ENCODE results near the gene MCM7. TPM values are rescaled to one million over a fixed set of nuclear protein-coding genes. Genes with fewer than 3 reads are reported as not detected.

The MCM7 gene
- polyA plus RNA-seq, 2 donors, result 46.4 to 66.8 TPM

GRCh38 chr7:100088621-100089457, 12.4 kb downstream of the MCM7 start, which contains the start of gene COPS6:
COPS6 (plus strand) TSS chr7:100088969; CDS start chr7:100088991, 22 bp downstream.
- Histone ChIP-seq H3K36me3 (ENCODE audit: control insufficient read depth in 2 of 2, insufficient read depth in 2 of 2, low read length in 1 of 2) (peaks cover 10 to 31% of the 10 kb centered on the region in 2 donors), H3K4me3 (ENCODE audit: low read depth in 1 of 2, low read length in 2 of 2) (peak within 1 kb of the TSS; percentile 84 to 94), H3K27me3 (ENCODE audit: control insufficient read depth in 1 of 2, insufficient read depth in 2 of 2, low read length in 2 of 2) (no peaks in the 10 kb centered on the region), H3K9me3 (ENCODE audit: control insufficient read depth in 2 of 2, insufficient read depth in 1 of 2, low read depth in 1 of 2, low read length in 1 of 2) (no peaks in the 10 kb centered on the region), H3K4me1 (ENCODE audit: control insufficient read depth in 2 of 2, insufficient read depth in 2 of 2, low read length in 1 of 2) (peaks cover 0 to 4% of the 10 kb centered on the region in 2 donors), H3K27ac (ENCODE audit: low read depth in 2 of 2, low read length in 1 of 2) (peak within 1 kb of the TSS; percentile 86 to 90)
- WGBS, 2 donors, result 0 to 1% methylated on average over 66 to 68 of the region's 68 CpGs

- 73 to 78% methylated on average over 11 of the region's 11 CpGs for WGBS, 2 donors
- H3K27ac ChIP-seq (ENCODE audit: low read depth in 2 of 2, low read length in 1 of 2), result peak overlapping the region; percentile 86 to 90
- peak overlapping the region; percentile 84 to 94 for H3K4me3 ChIP-seq (ENCODE audit: low read depth in 1 of 2, low read length in 2 of 2)
- no peaks in the 10 kb centered on the region for H3K9me3 ChIP-seq (ENCODE audit: control insufficient read depth in 2 of 2, insufficient read depth in 1 of 2, low read depth in 1 of 2, low read length in 1 of 2)
- H3K27me3 ChIP-seq (ENCODE audit: control insufficient read depth in 1 of 2, insufficient read depth in 2 of 2, low read length in 2 of 2), result no peaks in the 10 kb centered on the region
- H3K4me1 ChIP-seq (ENCODE audit: control insufficient read depth in 2 of 2, insufficient read depth in 2 of 2, low read length in 1 of 2), result peaks cover 0 to 4% of the 10 kb centered on the region in 2 donors
- H3K36me3 ChIP-seq (ENCODE audit: control insufficient read depth in 2 of 2, insufficient read depth in 2 of 2, low read length in 1 of 2), result peaks cover 4 to 24% of the 10 kb centered on the region in 2 donors
Measured at GRCh38 chr7:100088095-100088620, 13.0 kb downstream of the MCM7 start.

- Histone ChIP-seq H3K27ac (ENCODE audit: low read depth in 2 of 2, low read length in 1 of 2) (no peak overlapping the region), H3K27me3 (ENCODE audit: control insufficient read depth in 1 of 2, insufficient read depth in 2 of 2, low read length in 2 of 2) (no peaks in the 10 kb centered on the region), H3K4me3 (ENCODE audit: low read depth in 1 of 2, low read length in 2 of 2) (no peak overlapping the region), H3K9me3 (ENCODE audit: control insufficient read depth in 2 of 2, insufficient read depth in 1 of 2, low read depth in 1 of 2, low read length in 1 of 2) (no peaks in the 10 kb centered on the region), H3K36me3 (ENCODE audit: control insufficient read depth in 2 of 2, insufficient read depth in 2 of 2, low read length in 1 of 2) (peaks cover 0 to 16% of the 10 kb centered on the region in 2 donors), H3K4me1 (ENCODE audit: control insufficient read depth in 2 of 2, insufficient read depth in 2 of 2, low read length in 1 of 2) (peaks cover 0 to 4% of the 10 kb centered on the region in 2 donors)
- WGBS, 2 donors, result 77% methylated on average over 10 of the region's 10 CpGs
Measured at GRCh38 chr7:100087055-100087750, 14.0 kb downstream of the MCM7 start.

- WGBS, 2 donors, result 65 to 69% methylated on average over 3 of the region's 3 CpGs
- H3K4me1 ChIP-seq (ENCODE audit: control insufficient read depth in 2 of 2, insufficient read depth in 2 of 2, low read length in 1 of 2), result peaks cover 1 to 3% of the 10 kb centered on the region in 2 donors
- H3K27ac ChIP-seq (ENCODE audit: low read depth in 2 of 2, low read length in 1 of 2), result no peak overlapping the region
- no peaks in the 10 kb centered on the region for H3K9me3 ChIP-seq (ENCODE audit: control insufficient read depth in 2 of 2, insufficient read depth in 1 of 2, low read depth in 1 of 2, low read length in 1 of 2)
- H3K4me3 ChIP-seq (ENCODE audit: low read depth in 1 of 2, low read length in 2 of 2), result no peak overlapping the region
- H3K27me3 ChIP-seq (ENCODE audit: control insufficient read depth in 1 of 2, insufficient read depth in 2 of 2, low read length in 2 of 2), result no peaks in the 10 kb centered on the region
- peaks cover 0 to 3% of the 10 kb centered on the region in 2 donors for H3K36me3 ChIP-seq (ENCODE audit: control insufficient read depth in 2 of 2, insufficient read depth in 2 of 2, low read length in 1 of 2)
Measured at GRCh38 chr7:100085515-100085914, 15.7 kb downstream of the MCM7 start.

- H3K9me3 ChIP-seq (ENCODE audit: control insufficient read depth in 2 of 2, insufficient read depth in 1 of 2, low read depth in 1 of 2, low read length in 1 of 2), result no peaks in the 10 kb centered on the region
- peaks cover 3 to 4% of the 10 kb centered on the region in 2 donors for H3K36me3 ChIP-seq (ENCODE audit: control insufficient read depth in 2 of 2, insufficient read depth in 2 of 2, low read length in 1 of 2)
- H3K27me3 ChIP-seq (ENCODE audit: control insufficient read depth in 1 of 2, insufficient read depth in 2 of 2, low read length in 2 of 2), result no peaks in the 10 kb centered on the region
- no peak overlapping the region for H3K4me3 ChIP-seq (ENCODE audit: low read depth in 1 of 2, low read length in 2 of 2)
- H3K27ac ChIP-seq (ENCODE audit: low read depth in 2 of 2, low read length in 1 of 2), result peak overlapping the region in 1 of 2 donors; percentile 3
- WGBS, 2 donors, result 68 to 70% methylated on average over 4 of the region's 4 CpGs
- peaks cover 2 to 3% of the 10 kb centered on the region in 2 donors for H3K4me1 ChIP-seq (ENCODE audit: control insufficient read depth in 2 of 2, insufficient read depth in 2 of 2, low read length in 1 of 2)
Measured at GRCh38 chr7:100082978-100083377, 18.2 kb downstream of the MCM7 start.

- Histone ChIP-seq H3K9me3 (ENCODE audit: control insufficient read depth in 2 of 2, insufficient read depth in 1 of 2, low read depth in 1 of 2, low read length in 1 of 2) (no peaks in the 10 kb centered on the region), H3K27ac (ENCODE audit: low read depth in 2 of 2, low read length in 1 of 2) (peak within 1 kb of the TSS; percentile 82 to 90), H3K36me3 (ENCODE audit: control insufficient read depth in 2 of 2, insufficient read depth in 2 of 2, low read length in 1 of 2) (peaks cover 6 to 10% of the 10 kb centered on the region in 2 donors), H3K4me3 (ENCODE audit: low read depth in 1 of 2, low read length in 2 of 2) (peak within 1 kb of the TSS; percentile 93 to 94), H3K27me3 (ENCODE audit: control insufficient read depth in 1 of 2, insufficient read depth in 2 of 2, low read length in 2 of 2) (no peaks in the 10 kb centered on the region), H3K4me1 (ENCODE audit: control insufficient read depth in 2 of 2, insufficient read depth in 2 of 2, low read length in 1 of 2) (peaks cover 2 to 3% of the 10 kb centered on the region in 2 donors)
- WGBS, 2 donors, result 1% methylated on average over 45 to 55 of the region's 55 CpGs
Measured at GRCh38 chr7:100081535-100082102, 19.6 kb downstream of the MCM7 start, which contains the start of gene ZNF3. ZNF3 (minus strand) TSS chr7:100081723; CDS start chr7:100077357, 4,366 bp downstream.

- Histone ChIP-seq H3K27me3 (ENCODE audit: control insufficient read depth in 1 of 2, insufficient read depth in 2 of 2, low read length in 2 of 2) (no peaks in the 10 kb centered on the region), H3K36me3 (ENCODE audit: control insufficient read depth in 2 of 2, insufficient read depth in 2 of 2, low read length in 1 of 2) (peaks cover 6 to 12% of the 10 kb centered on the region in 2 donors), H3K4me1 (ENCODE audit: control insufficient read depth in 2 of 2, insufficient read depth in 2 of 2, low read length in 1 of 2) (peaks cover 2 to 3% of the 10 kb centered on the region in 2 donors), H3K27ac (ENCODE audit: low read depth in 2 of 2, low read length in 1 of 2) (peak overlapping the region; percentile 82 to 90), H3K9me3 (ENCODE audit: control insufficient read depth in 2 of 2, insufficient read depth in 1 of 2, low read depth in 1 of 2, low read length in 1 of 2) (no peaks in the 10 kb centered on the region), H3K4me3 (ENCODE audit: low read depth in 1 of 2, low read length in 2 of 2) (peak overlapping the region; percentile 93 to 94)
- 2% methylated on average over 34 of the region's 34 CpGs for WGBS, 2 donors
Measured at GRCh38 chr7:100080907-100081534, 20.2 kb downstream of the MCM7 start.

GRCh38 chr7:100079024-100079560, 22.1 kb downstream of the MCM7 start:
- peaks cover 2 to 3% of the 10 kb centered on the region in 2 donors for H3K4me1 ChIP-seq (ENCODE audit: control insufficient read depth in 2 of 2, insufficient read depth in 2 of 2, low read length in 1 of 2)
- 74 to 81% methylated on average over 7 of the region's 7 CpGs for WGBS, 2 donors
- no peaks in the 10 kb centered on the region for H3K27me3 ChIP-seq (ENCODE audit: control insufficient read depth in 1 of 2, insufficient read depth in 2 of 2, low read length in 2 of 2)
- no peak overlapping the region for H3K27ac ChIP-seq (ENCODE audit: low read depth in 2 of 2, low read length in 1 of 2)
- no peak overlapping the region for H3K4me3 ChIP-seq (ENCODE audit: low read depth in 1 of 2, low read length in 2 of 2)
- H3K9me3 ChIP-seq (ENCODE audit: control insufficient read depth in 2 of 2, insufficient read depth in 1 of 2, low read depth in 1 of 2, low read length in 1 of 2), result peaks cover 0 to 5% of the 10 kb centered on the region in 2 donors
- H3K36me3 ChIP-seq (ENCODE audit: control insufficient read depth in 2 of 2, insufficient read depth in 2 of 2, low read length in 1 of 2), result peaks cover 19 to 25% of the 10 kb centered on the region in 2 donors
